ENCODE measurements around the gene CENPO.

Gene CENPO

DNA sequence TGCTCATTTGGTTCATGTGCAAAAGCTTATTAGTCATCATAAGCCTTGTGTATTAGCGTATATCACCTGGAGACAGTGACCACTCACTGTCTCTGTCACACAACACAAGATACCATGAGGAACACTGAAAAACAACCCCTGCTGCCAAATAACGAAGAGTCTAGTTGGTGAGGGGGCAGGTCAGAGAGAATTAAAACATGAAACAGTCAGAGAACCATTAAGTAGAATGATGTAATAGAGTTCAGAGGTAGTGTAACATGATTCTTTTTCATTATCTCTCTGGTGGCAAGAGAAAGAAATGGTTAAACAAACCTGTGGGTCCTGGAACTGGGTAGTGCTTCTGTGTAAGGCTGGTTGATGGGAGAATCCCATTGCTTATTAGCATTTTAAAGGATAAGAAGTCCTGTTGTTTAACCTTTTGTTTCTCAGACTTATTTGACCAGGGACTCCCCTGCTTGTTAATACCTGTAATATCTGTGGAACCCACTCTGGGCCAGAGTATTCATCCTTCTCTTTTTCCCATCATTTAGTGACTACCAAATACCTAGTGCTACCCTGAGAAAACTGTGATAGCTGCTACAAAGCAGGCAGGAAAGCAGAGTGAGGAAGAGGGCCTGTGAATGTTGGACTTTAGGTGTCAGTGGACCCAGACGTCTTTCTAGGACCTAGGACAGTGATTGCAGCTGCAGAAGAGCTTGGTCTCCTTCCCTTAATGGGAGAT is 38.1 kb upstream of the CENPO start:
- ChIA-PET POLR2A (no interaction called here), CTCF (interaction anchor here (0.6 to 2.0 kb wide), 2 partner anchors 12 to 25 kb away, joined by 3 to 7 read pairs; no protein-coding TSS in a partner anchor)
- TF ChIP-seq, protein P1, sequence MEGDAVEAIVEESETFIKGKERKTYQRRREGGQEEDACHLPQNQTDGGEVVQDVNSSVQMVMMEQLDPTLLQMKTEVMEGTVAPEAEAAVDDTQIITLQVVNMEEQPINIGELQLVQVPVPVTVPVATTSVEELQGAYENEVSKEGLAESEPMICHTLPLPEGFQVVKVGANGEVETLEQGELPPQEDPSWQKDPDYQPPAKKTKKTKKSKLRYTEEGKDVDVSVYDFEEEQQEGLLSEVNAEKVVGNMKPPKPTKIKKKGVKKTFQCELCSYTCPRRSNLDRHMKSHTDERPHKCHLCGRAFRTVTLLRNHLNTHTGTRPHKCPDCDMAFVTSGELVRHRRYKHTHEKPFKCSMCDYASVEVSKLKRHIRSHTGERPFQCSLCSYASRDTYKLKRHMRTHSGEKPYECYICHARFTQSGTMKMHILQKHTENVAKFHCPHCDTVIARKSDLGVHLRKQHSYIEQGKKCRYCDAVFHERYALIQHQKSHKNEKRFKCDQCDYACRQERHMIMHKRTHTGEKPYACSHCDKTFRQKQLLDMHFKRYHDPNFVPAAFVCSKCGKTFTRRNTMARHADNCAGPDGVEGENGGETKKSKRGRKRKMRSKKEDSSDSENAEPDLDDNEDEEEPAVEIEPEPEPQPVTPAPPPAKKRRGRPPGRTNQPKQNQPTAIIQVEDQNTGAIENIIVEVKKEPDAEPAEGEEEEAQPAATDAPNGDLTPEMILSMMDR (IDR thresholded peaks at IDR 0.05; ENCODE audit: control extremely low read depth, extremely low read depth, low read depth, missing control alignments) = no peak
- no peak for DNase-seq (ENCODE audit: extremely low spot score)

DNA sequence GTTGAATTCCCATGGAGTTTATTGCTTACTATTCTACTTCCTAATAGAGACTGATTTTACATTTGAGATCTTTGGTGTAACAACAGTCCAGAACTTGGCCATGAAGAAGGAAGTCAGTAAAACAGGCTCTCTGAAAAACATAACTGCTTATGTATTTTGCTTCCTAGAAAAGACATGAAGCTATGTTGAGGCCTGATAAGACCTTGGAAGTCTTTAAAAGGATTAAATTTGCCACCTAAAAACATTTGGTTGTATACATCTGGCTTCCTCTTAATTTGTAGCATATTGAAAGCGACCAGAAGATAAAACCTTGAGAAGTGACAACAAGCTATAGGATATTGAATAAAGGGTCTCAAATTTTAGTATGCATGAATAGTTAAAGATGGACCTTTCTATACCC is 36.4 kb upstream of the CENPO start:
- TF ChIP-seq, protein P1 (IDR thresholded peaks at IDR 0.05; ENCODE audit: control extremely low read depth, extremely low read depth, low read depth, missing control alignments) = no peak
- DNase-seq (ENCODE audit: extremely low spot score) = no peak
- POLR2A ChIA-PET = no interaction called here
- CTCF ChIA-PET = interaction anchor here (1.6 to 2.0 kb wide), 2 partner anchors 14 to 18 kb away, joined by 6 to 7 read pairs; no protein-coding TSS in a partner anchor

DNA sequence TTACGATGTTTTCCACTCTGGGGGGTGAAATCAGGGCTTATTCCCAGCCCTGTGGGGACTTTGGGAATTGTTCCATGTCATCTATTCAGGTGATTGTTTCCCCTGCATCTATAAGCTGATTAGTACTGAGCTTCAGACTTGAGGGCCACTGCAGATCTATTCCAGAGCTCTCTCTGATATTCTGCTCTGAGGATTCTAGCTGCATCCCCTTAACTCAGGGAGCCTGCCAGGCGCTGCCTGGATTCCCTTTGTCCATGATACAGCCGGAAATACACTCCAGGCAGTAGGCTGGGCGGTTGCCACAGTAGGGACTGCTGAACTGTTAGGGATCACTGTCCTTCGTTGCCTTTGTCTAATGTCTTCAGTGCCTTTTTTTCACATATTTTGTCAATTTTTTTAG is 31.4 kb upstream of the CENPO start:
- ChIA-PET POLR2A (interaction anchor here (0.6 kb wide), 1 partner anchor 186 kb away, joined by 4 read pairs; no protein-coding TSS in a partner anchor), CTCF (interaction anchor here (1.3 to 1.5 kb wide), 2 partner anchors 18 to 26 kb away, joined by 3 to 5 read pairs; no protein-coding TSS in a partner anchor)
- TF ChIP-seq, protein P1 (IDR thresholded peaks at IDR 0.05; ENCODE audit: control extremely low read depth, extremely low read depth, low read depth, missing control alignments) = no peak
- DNase-seq (ENCODE audit: extremely low spot score) = no peak

DNA sequence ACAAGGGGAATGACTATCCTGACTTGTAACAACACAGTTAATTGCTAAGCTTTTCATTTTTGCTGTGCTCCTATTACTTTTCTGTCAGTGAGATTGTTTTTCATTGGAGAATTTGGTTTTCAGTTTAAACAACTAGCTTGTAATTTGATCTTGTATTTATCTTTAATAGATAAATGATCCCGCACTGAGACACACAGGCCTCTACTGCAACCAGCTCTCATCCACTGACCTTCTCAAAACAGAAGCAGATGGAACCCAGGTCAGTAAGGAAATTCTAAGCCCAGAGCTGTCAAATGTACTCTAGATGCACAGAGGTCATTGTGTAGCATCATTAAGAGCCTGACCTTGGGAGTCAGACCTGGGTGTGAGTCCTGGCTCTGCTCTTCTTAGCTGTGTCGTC is 30.7 kb upstream of the CENPO start:
- CTCF ChIA-PET = interaction anchor here (1.5 kb wide), 1 partner anchor 27 kb away, joined by 3 read pairs; no protein-coding TSS in a partner anchor
- POLR2A ChIA-PET = no interaction called here
- DNase-seq (ENCODE audit: extremely low spot score) = no peak

DNA sequence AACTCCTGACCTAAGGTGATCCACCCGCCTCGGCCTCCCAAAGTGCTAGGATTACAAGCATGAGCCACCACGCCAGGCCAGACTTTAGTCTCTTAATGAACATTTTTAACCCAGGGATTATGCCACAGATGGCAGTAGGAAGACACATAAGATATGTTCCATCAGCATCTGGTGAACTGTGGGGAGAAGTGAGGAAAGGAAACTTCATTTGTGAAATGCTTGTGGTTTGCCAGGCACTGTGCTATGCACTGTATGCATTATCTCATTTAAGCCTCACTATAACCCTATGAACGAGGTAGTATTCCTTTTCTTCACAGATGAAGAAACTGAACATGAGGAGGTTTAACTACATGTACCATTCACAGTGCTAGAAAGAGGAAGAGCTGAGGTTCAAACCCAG is 29.4 kb upstream of the CENPO start:
- TF ChIP-seq, protein P1 (IDR thresholded peaks at IDR 0.05; ENCODE audit: control extremely low read depth, extremely low read depth, low read depth, missing control alignments) = no peak
- CTCF ChIA-PET = interaction anchor here (1.0 kb wide), 1 partner anchor 55 kb away, joined by 3 read pairs; no protein-coding TSS in a partner anchor

More for the DNA sequence above, 30.7 kb upstream of the CENPO start:
- TF ChIP-seq, protein P1 (IDR thresholded peaks at IDR 0.05; ENCODE audit: control extremely low read depth, extremely low read depth, low read depth, missing control alignments) = no peak

DNA sequence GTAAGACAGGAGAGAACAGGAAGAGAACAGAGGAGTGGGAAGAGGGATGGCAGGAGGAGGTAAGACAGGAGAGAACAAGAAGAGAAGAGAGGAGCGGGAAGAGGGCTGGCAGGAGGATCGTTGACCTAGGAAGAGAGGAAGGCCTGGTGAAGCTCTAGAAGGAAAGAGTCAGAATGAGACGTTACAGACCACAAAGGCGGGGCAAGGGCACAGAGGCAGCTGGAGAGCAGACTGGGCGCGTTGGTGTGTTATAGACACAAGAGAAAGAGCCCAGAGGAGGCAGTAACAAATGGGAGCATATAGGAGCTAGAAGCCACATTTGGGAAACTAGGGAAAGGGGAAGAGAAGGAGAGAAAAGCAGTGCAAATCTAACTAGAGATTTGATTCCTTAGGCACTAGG is 26.6 kb upstream of the CENPO start:
- CTCF ChIA-PET = interaction anchor here (1.0 to 1.7 kb wide), 2 partner anchors 13 to 357 kb away, joined by 4 read pairs; no protein-coding TSS in a partner anchor

More for the DNA sequence above, 29.4 kb upstream of the CENPO start:
- POLR2A ChIA-PET = no interaction called here
- DNase-seq (ENCODE audit: extremely low spot score) = no peak

More for the DNA sequence above, 26.6 kb upstream of the CENPO start:
- DNase-seq (ENCODE audit: extremely low spot score) = no peak
- TF ChIP-seq, protein P1 (IDR thresholded peaks at IDR 0.05; ENCODE audit: control extremely low read depth, extremely low read depth, low read depth, missing control alignments) = no peak
- POLR2A ChIA-PET = no interaction called here
